Activated T-helper 17 cell treated with anti-CD3 and anti-CD28 coated beads, Interleukin-2, amount 50 U/mL, for 72 hours (primary cell): Measurements from ENCODE around the gene ZNF2. TPM values are rescaled to one million over a fixed set of nuclear protein-coding genes. Genes with fewer than 3 reads are reported as not detected.
A peak's percentile ranks its signal among the peaks of the same experiment; 100 is the strongest.

ENCODE experiments used
- ATAC-seq: fragments of 150-1000 bp; cut with Tn5 transposase; replicated peaks from 2 replicates; pipeline ENCODE4 v1.10.0; 2021; ENCODE audit warnings: mild to moderate bottlenecking, moderate library complexity
- H3K27ac Mint-ChIP-seq: one replicate; pipeline ENCODE4 v1.8.0; 2022; ENCODE audit warnings: mixed read lengths
- H3K27me3 Mint-ChIP-seq: one replicate; pipeline ENCODE4 v1.8.0; 2022; ENCODE audit warnings: mixed read lengths
- H3K36me3 Mint-ChIP-seq: one replicate; pipeline ENCODE4 v1.8.0; 2022; ENCODE audit warnings: low read depth, mild to moderate bottlenecking, mixed read lengths
- H3K4me1 Mint-ChIP-seq: one replicate; pipeline ENCODE4 v1.8.0; 2022; ENCODE audit warnings: mixed read lengths
- H3K4me3 Mint-ChIP-seq: one replicate; pipeline ENCODE4 v1.8.0; 2022; ENCODE audit warnings: mild to moderate bottlenecking, mixed read lengths
- H3K9me3 Mint-ChIP-seq: one replicate; pipeline ENCODE4 v1.8.0; 2022; ENCODE audit warnings: mixed read lengths
- total RNA-seq, 2 donors: library from RNA; stranded (reverse); gene quantifications; one replicate each; pipeline ENCODE4 v1.2.3, GENCODE V29; 2022

The ZNF2 gene
- total RNA-seq, result 1 to 10 TPM; 3.8 to 4.4 TPM

GRCh38 chr2:95165371-95166064, at the start of gene ZNF2:
Gene ZNF2 (plus strand): TSS chr2:95165809. CDS start chr2:95176227, 10,418 bp downstream.
- no peaks in the 10 kb centered on the region for H3K27me3 Mint-ChIP-seq
- peak within 1 kb of the TSS; percentile 99 for H3K4me3 Mint-ChIP-seq
- peaks cover 6% of the 10 kb centered on the region for H3K36me3 Mint-ChIP-seq

GRCh38 chr2:95121093-95121406, 44.6 kb upstream of the ZNF2 start:
- ATAC-seq, result no peak
- Mint-ChIP-seq H3K27me3 (no peaks in the 10 kb centered on the region), H3K4me3 (peak overlapping the region; percentile 95), H3K36me3 (peaks cover 52% of the 10 kb centered on the region), H3K27ac (peak overlapping the region; percentile 95), H3K9me3 (no peaks in the 10 kb centered on the region), H3K4me1 (peaks cover 37% of the 10 kb centered on the region)

More at GRCh38 chr2:95165371-95166064, at the start of gene ZNF2:
- peaks cover 24% of the 10 kb centered on the region for H3K4me1 Mint-ChIP-seq
- ATAC-seq, result peak; percentile 98
- H3K9me3 Mint-ChIP-seq, result no peaks in the 10 kb centered on the region
- H3K27ac Mint-ChIP-seq, result peak within 1 kb of the TSS; percentile 98

- Mint-ChIP-seq H3K27me3 (no peaks in the 10 kb centered on the region), H3K4me1 (peaks cover 37% of the 10 kb centered on the region), H3K4me3 (peak within 1 kb of the TSS; percentile 95), H3K36me3 (peaks cover 48% of the 10 kb centered on the region), H3K27ac (peak within 1 kb of the TSS; percentile 95), H3K9me3 (no peaks in the 10 kb centered on the region)
- peak; percentile 97 for ATAC-seq
Observed at GRCh38 chr2:95121407-95122196, 44.0 kb upstream of the ZNF2 start, which contains the start of gene MRPS5. Gene MRPS5 (minus strand): TSS chr2:95121808. CDS start chr2:95121791, 17 bp downstream.

- peaks cover 37% of the 10 kb centered on the region for H3K4me1 Mint-ChIP-seq
- ATAC-seq, result peak; percentile 4
- H3K4me3 Mint-ChIP-seq, result peak overlapping the region; percentile 95
- no peaks in the 10 kb centered on the region for H3K27me3 Mint-ChIP-seq
- peaks cover 42% of the 10 kb centered on the region for H3K36me3 Mint-ChIP-seq
- no peaks in the 10 kb centered on the region for H3K9me3 Mint-ChIP-seq
- peak overlapping the region; percentile 95 for H3K27ac Mint-ChIP-seq
Observed at GRCh38 chr2:95122197-95122551, 43.4 kb upstream of the ZNF2 start.

- no peak overlapping the region for H3K27ac Mint-ChIP-seq
- no peaks in the 10 kb centered on the region for H3K36me3 Mint-ChIP-seq
- ATAC-seq, result no peak
- no peak overlapping the region for H3K4me3 Mint-ChIP-seq
- H3K4me1 Mint-ChIP-seq, result no peaks in the 10 kb centered on the region
- H3K9me3 Mint-ChIP-seq, result peaks cover 22% of the 10 kb centered on the region
- H3K27me3 Mint-ChIP-seq, result no peaks in the 10 kb centered on the region
Observed at GRCh38 chr2:95138702-95139101, 26.9 kb upstream of the ZNF2 start.

GRCh38 chr2:95143838-95144237, 21.8 kb upstream of the ZNF2 start:
- Mint-ChIP-seq H3K9me3 (peaks cover 34% of the 10 kb centered on the region), H3K4me3 (no peak overlapping the region), H3K27ac (no peak overlapping the region), H3K27me3 (no peaks in the 10 kb centered on the region), H3K36me3 (peaks cover 9% of the 10 kb centered on the region), H3K4me1 (no peaks in the 10 kb centered on the region)
- ATAC-seq, result no peak

- no peaks in the 10 kb centered on the region for H3K4me1 Mint-ChIP-seq
- peaks cover 63% of the 10 kb centered on the region for H3K36me3 Mint-ChIP-seq
- H3K27me3 Mint-ChIP-seq, result no peaks in the 10 kb centered on the region
- peaks cover 54% of the 10 kb centered on the region for H3K9me3 Mint-ChIP-seq
- no peak overlapping the region for H3K27ac Mint-ChIP-seq
- ATAC-seq, result no peak
- H3K4me3 Mint-ChIP-seq, result no peak overlapping the region
Observed at GRCh38 chr2:95149397-95149984, 16.1 kb upstream of the ZNF2 start.

- Mint-ChIP-seq H3K4me1 (peaks cover 4% of the 10 kb centered on the region), H3K27me3 (no peaks in the 10 kb centered on the region), H3K36me3 (peaks cover 36% of the 10 kb centered on the region), H3K27ac (no peak overlapping the region), H3K4me3 (peak overlapping the region; percentile 66), H3K9me3 (peaks cover 3% of the 10 kb centered on the region)
- no peak for ATAC-seq
Observed at GRCh38 chr2:95158441-95158840, 7.2 kb upstream of the ZNF2 start.

GRCh38 chr2:95158891-95159619, 6.6 kb upstream of the ZNF2 start:
- Mint-ChIP-seq H3K27me3 (no peaks in the 10 kb centered on the region), H3K4me1 (peaks cover 4% of the 10 kb centered on the region), H3K9me3 (peaks cover 3% of the 10 kb centered on the region), H3K36me3 (peaks cover 30% of the 10 kb centered on the region), H3K4me3 (peak overlapping the region; percentile 66), H3K27ac (no peak overlapping the region)
- ATAC-seq, result peak; percentile 68

- ATAC-seq, result peak; percentile 96
- peak within 1 kb of the TSS; percentile 79 for H3K27ac Mint-ChIP-seq
- no peaks in the 10 kb centered on the region for H3K27me3 Mint-ChIP-seq
- peaks cover 9% of the 10 kb centered on the region for H3K4me1 Mint-ChIP-seq
- H3K9me3 Mint-ChIP-seq, result peaks cover 3% of the 10 kb centered on the region
- peak within 1 kb of the TSS; percentile 85 for H3K4me3 Mint-ChIP-seq
- H3K36me3 Mint-ChIP-seq, result peaks cover 22% of the 10 kb centered on the region
Observed at GRCh38 chr2:95159690-95160449, 5.7 kb upstream of the ZNF2 start, which contains the start of gene ZNF514. Gene ZNF514 (minus strand): TSS chr2:95159848. CDS start chr2:95153253, 6,595 bp downstream.

GRCh38 chr2:95165030-95165370, 609 bp upstream of the ZNF2 start:
- Mint-ChIP-seq H3K36me3 (peaks cover 6% of the 10 kb centered on the region), H3K4me3 (peak overlapping the region; percentile 99), H3K27me3 (no peaks in the 10 kb centered on the region), H3K4me1 (peaks cover 28% of the 10 kb centered on the region), H3K9me3 (no peaks in the 10 kb centered on the region), H3K27ac (peak overlapping the region; percentile 98)
- ATAC-seq, result peak; percentile 15

- peak; percentile 18 for ATAC-seq
- no peaks in the 10 kb centered on the region for H3K9me3 Mint-ChIP-seq
Observed at GRCh38 chr2:95166065-95166763, 605 bp downstream of the ZNF2 start.

GRCh38 chr2:95171902-95172301, 6.3 kb downstream of the ZNF2 start:
- peaks cover 9% of the 10 kb centered on the region for H3K4me1 Mint-ChIP-seq

More at GRCh38 chr2:95166065-95166763, 605 bp downstream of the ZNF2 start:
- Mint-ChIP-seq H3K27me3 (no peaks in the 10 kb centered on the region), H3K4me1 (peaks cover 24% of the 10 kb centered on the region), H3K4me3 (peak overlapping the region; percentile 99), H3K27ac (peak overlapping the region; percentile 98), H3K36me3 (peaks cover 6% of the 10 kb centered on the region)

More at GRCh38 chr2:95171902-95172301, 6.3 kb downstream of the ZNF2 start:
- Mint-ChIP-seq H3K27me3 (no peaks in the 10 kb centered on the region), H3K27ac (no peak overlapping the region), H3K9me3 (no peaks in the 10 kb centered on the region), H3K36me3 (peaks cover 6% of the 10 kb centered on the region), H3K4me3 (no peak overlapping the region)
- ATAC-seq, result no peak
